SK-N-SH (cell line): Measurements from ENCODE around the gene PAPOLG. TPM values are rescaled to one million over a fixed set of nuclear protein-coding genes. Genes with fewer than 3 reads are reported as not detected.

Source experiments
- CTCF ChIA-PET: fragments of 300-600, 350-600 bp; formaldehyde crosslinking; extraction: SDS; loops from one replicate; lab custom pipeline; 2021; lab: Yijun Ruan, JAX
- POLR2A ChIA-PET: fragments of 350-600 bp; sonication (Branson Sonifier 250); formaldehyde crosslinking; extraction: SDS; loops from one replicate; lab custom pipeline; 2020; ENCODE audit warnings: antibody characterized with exemption, inconsistent platforms; lab: Yijun Ruan, JAX
- DNase-seq: peaks from one replicate; pipeline ENCODE4 v3.0.0; 2012
- H2AFZ ChIP-seq: fragments of 200-600 bp; sonication (generic); 2 replicates; pipeline ENCODE4 v1.8.1; 2016; ENCODE audit warnings: antibody characterized with exemption, mild to moderate bottlenecking, low read depth
- H3F3A ChIP-seq: fragments of 200-600 bp; sonication (generic); replicated peaks from 2 replicates; pipeline ENCODE3; 2016; ENCODE audit warnings: antibody characterized with exemption, mild to moderate bottlenecking; ENCODE audit not compliant: insufficient read depth
- H3K27ac ChIP-seq, 2 experiments: fragments of 200-500 bp in 1 of 2; fragments of 200-600 bp in 1 of 2; sonication (Bioruptor generic) in 1 of 2; sonication (generic), shearing (Covaris generic) in 1 of 2; 2 replicates each; pipeline versions ENCODE4 v1.5.1 to v1.6.1; 2014 to 2016; ENCODE audit warnings: low read depth in 2 of 2, inconsistent platforms in 1 of 2, low read length in 1 of 2, mild to moderate bottlenecking in 1 of 2, mixed read lengths in 1 of 2
- H3K27me3 ChIP-seq: fragments of 200-600 bp; sonication (generic), shearing (Covaris generic); 2 replicates; pipeline ENCODE4 v1.6.1; 2016; ENCODE audit warnings: mixed run types; ENCODE audit not compliant: insufficient read depth
- H3K36me3 ChIP-seq, 2 experiments: fragments of 200-500 bp in 1 of 2; fragments of 200-600 bp in 1 of 2; sonication (Bioruptor generic) in 1 of 2; sonication (generic) in 1 of 2; replicated peaks in 1 of 2; 2 replicates each; pipeline versions ENCODE3 to v1.5.1; 2014 to 2016; ENCODE audit warnings: low read length in 1 of 2, mild to moderate bottlenecking in 1 of 2; ENCODE audit not compliant: insufficient read depth in 2 of 2, control insufficient read depth in 1 of 2
- H3K4me1 ChIP-seq, 2 experiments: fragments of 200-500 bp in 1 of 2; fragments of 200-600 bp in 1 of 2; sonication (Bioruptor generic) in 1 of 2; sonication (generic), shearing (Covaris generic) in 1 of 2; 2 replicates each; pipeline versions ENCODE4 v1.5.1 to v1.6.1; 2014 to 2016; ENCODE audit warnings: low read depth in 1 of 2, low read length in 1 of 2, mixed run types in 1 of 2; ENCODE audit not compliant: insufficient read depth in 2 of 2, control insufficient read depth in 1 of 2
- H3K4me2 ChIP-seq: fragments of 200-600 bp; sonication (generic), shearing (Covaris generic); 2 replicates; pipeline ENCODE4 v1.6.1; 2017; ENCODE audit warnings: mixed run types
- H3K4me3 ChIP-seq, 2 experiments: fragments of 200-500 bp in 1 of 2; fragments of 200-600 bp in 1 of 2; sonication (Bioruptor generic) in 1 of 2; sonication (generic), shearing (Covaris generic) in 1 of 2; 2 replicates each; pipeline versions ENCODE4 v1.5.1 to v1.8.1; 2014 to 2016; ENCODE audit warnings: low read depth in 2 of 2, inconsistent platforms in 1 of 2, low read length in 1 of 2, mild to moderate bottlenecking in 1 of 2, mixed read lengths in 1 of 2, moderate library complexity in 1 of 2
- H3K79me2 ChIP-seq: fragments of 200-600 bp; sonication (generic); 2 replicates; pipeline ENCODE4 v1.8.1; 2017; ENCODE audit warnings: mild to moderate bottlenecking; ENCODE audit not compliant: insufficient read depth
- H3K9ac ChIP-seq: fragments of 200-600 bp; sonication (generic); 2 replicates; pipeline ENCODE4 v1.6.1; 2017; ENCODE audit warnings: mixed run types
- H3K9me2 ChIP-seq: fragments of 200-600 bp; sonication (generic); 2 replicates; pipeline ENCODE4 v1.6.1; 2017; ENCODE audit warnings: mixed run types
- H3K9me3 ChIP-seq: fragments of 200-600 bp; sonication (generic); 2 replicates; pipeline ENCODE4 v1.6.1; 2017; ENCODE audit warnings: mixed run types, mild to moderate bottlenecking, moderate library complexity
- H4K20me1 ChIP-seq: fragments of 200-600 bp; sonication (generic); 2 replicates; pipeline ENCODE4 v1.6.1; 2017; ENCODE audit warnings: mild to moderate bottlenecking, mixed run types; ENCODE audit not compliant: insufficient read depth
- CHD2 ChIP-seq: fragments of 150-350 bp; IDR thresholded peaks from 2 replicates; pipeline ENCODE4 v1.6.1; 2018; ENCODE audit warnings: low read length; ENCODE audit not compliant: partially characterized antibody
- ELF1 ChIP-seq: IDR thresholded peaks from 2 replicates; pipeline ENCODE4 v1.4.0; 2012
- EZH2phosphoT487 ChIP-seq: fragments of 200-600 bp; sonication (generic); IDR thresholded peaks from 2 replicates; pipeline ENCODE4 v1.6.1; 2017; ENCODE audit warnings: low read depth, mixed run types, mild to moderate bottlenecking, antibody characterized with exemption, moderate library complexity, borderline replicate concordance
- FOXJ3 ChIP-seq: sonication (generic); formaldehyde crosslinking; IDR thresholded peaks from 2 replicates; pipeline ENCODE4 v1.5.1; 2020; ENCODE audit warnings: mild to moderate bottlenecking, missing genetic modification reagents
- FOXM1 ChIP-seq: IDR thresholded peaks from 2 replicates; pipeline ENCODE4 v1.4.0; 2012; ENCODE audit warnings: low read depth, mild to moderate bottlenecking
- GABPA ChIP-seq: IDR thresholded peaks from 2 replicates; pipeline ENCODE4 v1.4.0; 2012; ENCODE audit warnings: low read depth, mild to moderate bottlenecking
- IRF3 ChIP-seq: fragments of 150-350 bp; IDR thresholded peaks from 2 replicates; pipeline ENCODE4 v1.6.1; 2016; ENCODE audit warnings: mild to moderate bottlenecking, low read depth, low read length
- MAX ChIP-seq: IDR thresholded peaks from 2 replicates; pipeline ENCODE4 v1.4.0; 2012; ENCODE audit warnings: low read depth
- MEF2A ChIP-seq: IDR thresholded peaks from 2 replicates; pipeline ENCODE4 v1.4.0; 2012; ENCODE audit warnings: low read depth, borderline replicate concordance
- MXI1 ChIP-seq: IDR thresholded peaks from 2 replicates; pipeline ENCODE4 v1.6.1; 2012; ENCODE audit warnings: mild to moderate bottlenecking, low read depth, low read length, improper control_type of control experiment
- NRF1 ChIP-seq: IDR thresholded peaks from 2 replicates; pipeline ENCODE4 v1.6.1; 2012; ENCODE audit warnings: low read depth, mild to moderate bottlenecking, low read length
- PBX3 ChIP-seq: IDR thresholded peaks from 2 replicates; pipeline ENCODE4; 2012
- POLR2AphosphoS5 ChIP-seq: IDR thresholded peaks from 2 replicates; pipeline ENCODE4 v1.6.1; 2012; ENCODE audit warnings: low read depth, low read length
- RAD21 ChIP-seq: IDR thresholded peaks from 2 replicates; pipeline ENCODE4 v1.6.1; 2012; ENCODE audit warnings: mild to moderate bottlenecking, low read length
- REST ChIP-seq: IDR thresholded peaks from 2 replicates; pipeline ENCODE4 v1.6.1; 2012; ENCODE audit warnings: mild to moderate bottlenecking, low read depth, low read length, moderate library complexity
- SIN3A ChIP-seq: IDR thresholded peaks from 2 replicates; pipeline ENCODE4 v1.6.1; 2012; ENCODE audit warnings: low read depth, mild to moderate bottlenecking, low read length, moderate library complexity, borderline replicate concordance
- TAF1 ChIP-seq: IDR thresholded peaks from 2 replicates; pipeline ENCODE4 v1.6.1; 2012; ENCODE audit warnings: low read depth, mild to moderate bottlenecking, low read length, moderate library complexity, borderline replicate concordance
- WGBS: methylation state at CpG from one replicate; pipeline ENCODE4 v1.1.6; 2017; ENCODE audit warnings: low lambda C conversion rate; 5-methylcytosine and 5-hydroxymethylcytosine counted together
- polyA plus RNA-seq, 3 experiments: library from polyadenylated mRNA; depleted of rRNA; stranded (reverse); fragments of >200 nt; gene quantifications; 2 replicates each; pipeline ENCODE4 v1.2.3, GENCODE V29; 2012

The PAPOLG gene
- polyA plus RNA-seq, 1 of the 3 experiments (the other 2 are of a cell fraction) = 2.1 TPM

- Histone ChIP-seq H3K4me1 (no peaks in the 10 kb centered on the region), H2AFZ (peak overlapping the region; percentile 3; the same call in 1 of the 2 replicates), H3K4me2 (no peak overlapping the region), H3K9me3 (no peaks in the 10 kb centered on the region), H3K9ac (no peak overlapping the region), H4K20me1 (no peaks in the 10 kb centered on the region), H3K4me3 (no peak overlapping the region), H3K27me3 (no peaks in the 10 kb centered on the region), H3F3A (no peaks in the 10 kb centered on the region), H3K9me2 (no peaks in the 10 kb centered on the region)
- no peak for DNase-seq
- 59% methylated on average over 4 of the region's 4 CpGs for whole genome bisulfite sequencing
- ChIA-PET POLR2A (no interaction called here), CTCF (interaction anchor here (0.6 to 9.3 kb wide), 5 partner anchors 30 to 286 kb away, joined by 3 to 107 read pairs (median 3); no protein-coding TSS in a partner anchor)
- TF ChIP-seq MEF2A = no peak
- no peak for TF ChIP-seq MXI1
- TF ChIP-seq CHD2 = no peak
- no peak for TF ChIP-seq GABPA
- TF ChIP-seq NRF1 = no peak
- no peak for TF ChIP-seq ELF1
- TF ChIP-seq MAX = no peak
- TF ChIP-seq REST = no peak
- TF ChIP-seq PBX3 = no peak
- TF ChIP-seq TAF1 = no peak
- TF ChIP-seq SIN3A = no peak
- no peak for TF ChIP-seq POLR2AphosphoS5
- TF ChIP-seq, all 33 proteins: peak for 0
- H3K27ac ChIP-seq = no peak overlapping the region
- H3K79me2 ChIP-seq = no peaks in the 10 kb centered on the region
- no peaks in the 10 kb centered on the region for H3K36me3 ChIP-seq
Measured at GRCh38 chr2:60710707-60711106, 45.4 kb upstream of the PAPOLG start.

- no peak overlapping the region for H3K9ac ChIP-seq
- no peaks in the 10 kb centered on the region for H3K9me2 ChIP-seq
- H3K27me3 ChIP-seq = no peaks in the 10 kb centered on the region
- no peak for DNase-seq
- H3K4me1 ChIP-seq = no peaks in the 10 kb centered on the region
- ChIA-PET POLR2A (no interaction called here), CTCF (interaction anchor here (2.0 kb wide), 1 partner anchor 8 kb away, joined by 7 read pairs; no protein-coding TSS in a partner anchor)
- no peaks in the 10 kb centered on the region for H4K20me1 ChIP-seq
- H2AFZ ChIP-seq = no peak overlapping the region
- H3F3A ChIP-seq = no peaks in the 10 kb centered on the region
- TF ChIP-seq MXI1 (no peak), SIN3A (no peak), FOXM1 (no peak), EZH2phosphoT487 (no peak), IRF3 (no peak), RAD21 (no peak), CHD2 (no peak), NRF1 (no peak), FOXJ3 (CRISPR knock-in tag) (no peak), MEF2A (no peak)
- 78% methylated on average over 4 of the region's 4 CpGs for WGBS
- no peaks in the 10 kb centered on the region for H3K79me2 ChIP-seq
- H3K36me3 ChIP-seq = no peaks in the 10 kb centered on the region
- no peak overlapping the region for H3K4me3 ChIP-seq
- H3K27ac ChIP-seq = no peak overlapping the region
- no peaks in the 10 kb centered on the region for H3K9me3 ChIP-seq
- H3K4me2 ChIP-seq = no peak overlapping the region
Measured at GRCh38 chr2:60715561-60715960, 40.5 kb upstream of the PAPOLG start.
